Vagina (tissue), 2 donors: ENCODE data around the gene DDIAS. TPM values are rescaled to one million over a fixed set of nuclear protein-coding genes. Genes with fewer than 3 reads are reported as not detected.
A peak's percentile ranks its signal among the peaks of the same experiment; 100 is the strongest.

Source experiments
- DNase-seq, 2 donors: peaks; one replicate each; pipeline ENCODE4 v3.0.0-alpha.2; 2017; ENCODE audit errors: extremely low spot score in 2 of 2
- H3K27ac ChIP-seq: fragments of 200-600 bp; sonication (generic); one replicate; pipeline ENCODE4 v1.5.1; 2019
- H3K27me3 ChIP-seq: fragments of 200-600 bp; sonication (generic); one replicate; pipeline ENCODE4 v1.5.1; 2019
- H3K36me3 ChIP-seq, 2 donors: fragments of 200-600 bp; sonication (generic); one replicate each; pipeline ENCODE4 v1.5.1; 2017 to 2019
- H3K4me1 ChIP-seq: fragments of 200-600 bp; sonication (generic); one replicate; pipeline ENCODE4 v1.5.1; 2019
- H3K4me3 ChIP-seq, 2 donors: fragments of 200-600 bp; sonication (generic); 1 replicate in 1 of 2; 2 replicates in 1 of 2; pipeline ENCODE4 v1.5.1; 2016 to 2019
- H3K9me3 ChIP-seq: fragments of 200-600 bp; sonication (generic); one replicate; pipeline ENCODE4 v1.5.1; 2019
- CTCF ChIP-seq, 3 experiments: fragments of 450-650 bp in 2 of 3; fragments of 200-600 bp in 1 of 3; sonication (generic) in 1 of 3; IDR thresholded peaks; one replicate each; pipeline ENCODE4 v1.5.1; 2017 to 2019; ENCODE audit warnings: antibody characterized with exemption in 3 of 3, mild to moderate bottlenecking in 2 of 3, moderate library complexity in 2 of 3
- POLR2A ChIP-seq, 2 donors: fragments of 450-650 bp; IDR thresholded peaks; one replicate each; pipeline ENCODE4 v1.6.1; 2017; ENCODE audit warnings: antibody characterized with exemption in 2 of 2, mild to moderate bottlenecking in 2 of 2, moderate library complexity in 2 of 2
- POLR2AphosphoS5 ChIP-seq, 2 donors: sonication (generic); formaldehyde crosslinking; IDR thresholded peaks; one replicate each; pipeline ENCODE4 v1.9.0; 2017; ENCODE audit warnings: antibody characterized with exemption in 2 of 2, mild to moderate bottlenecking in 2 of 2, low read depth in 1 of 2; ENCODE audit not compliant: insufficient read depth in 1 of 2
- intact Hi-C: fragments of 100-400 bp; cut with DNase I; formaldehyde crosslinking; loops from one replicate; pipeline ENCODE4 v1.15.1; 2023
- total RNA-seq: library from RNA; depleted of rRNA; stranded (reverse); fragments of >200 nt; gene quantifications from one replicate; pipeline ENCODE4 v1.2.3, GENCODE V29; 2016

DDIAS gene
- total RNA-seq, 1 donor from 2014 or later, result 1.5 TPM

- Histone ChIP-seq H3K9me3 (no peaks in the 10 kb centered on the region), H3K4me3 (peak overlapping the region in 1 of 2 donors; percentile 66), H3K27ac (no peak overlapping the region), H3K36me3 (no peaks in the 10 kb centered on the region), H3K27me3 (no peaks in the 10 kb centered on the region), H3K4me1 (peaks cover 16% of the 10 kb centered on the region)
- intact Hi-C loops, result no loop called here
- no peak for DNase-seq
- TF ChIP-seq POLR2AphosphoS5 (IDR thresholded peaks at IDR 0.05; ENCODE audit: insufficient read depth in 1 of 2, low read depth in 1 of 2) (no peak), POLR2A (IDR thresholded peaks at IDR 0.05) (no peak), CTCF (IDR thresholded peaks at IDR 0.05) (no peak)
Observed at GRCh38 chr11:82898241-82898640, 3.3 kb upstream of the DDIAS start.

DNA sequence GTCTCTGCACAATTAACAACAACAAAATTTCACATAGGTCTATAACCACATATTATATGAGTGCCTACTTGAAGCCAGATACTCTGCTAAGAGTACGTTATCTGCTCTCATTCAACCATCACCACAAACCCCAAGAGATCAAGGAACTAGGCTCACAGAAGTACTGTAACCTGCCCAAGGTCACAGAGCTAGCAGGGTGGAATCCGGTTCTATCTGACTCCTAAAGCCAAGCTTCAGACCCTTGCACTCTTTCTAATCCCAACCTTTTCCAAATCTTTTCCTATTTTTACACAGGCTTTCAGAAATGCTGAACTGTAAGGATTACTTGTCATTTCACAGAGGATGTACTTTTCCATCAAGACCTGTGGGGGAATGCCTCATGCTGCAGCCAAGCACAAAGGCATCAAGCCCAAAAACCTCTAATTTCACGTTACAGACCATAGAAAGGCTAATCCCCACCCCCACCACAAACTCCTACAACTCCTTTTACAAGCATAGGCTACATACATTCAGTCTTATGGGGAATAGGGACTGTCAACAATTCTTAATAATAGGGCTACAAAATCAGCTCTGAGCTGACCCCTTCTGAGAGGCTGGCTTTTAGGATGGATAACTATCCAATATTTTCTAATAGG, 2.2 kb upstream of the DDIAS start:
- TF ChIP-seq POLR2AphosphoS5 (IDR thresholded peaks at IDR 0.05; ENCODE audit: insufficient read depth in 1 of 2, low read depth in 1 of 2) (no peak), CTCF (IDR thresholded peaks at IDR 0.05) (no peak), POLR2A (IDR thresholded peaks at IDR 0.05) (no peak)
- Histone ChIP-seq H3K4me1 (peaks cover 16% of the 10 kb centered on the region), H3K27me3 (no peaks in the 10 kb centered on the region), H3K36me3 (no peaks in the 10 kb centered on the region), H3K27ac (peak overlapping the region; percentile 93), H3K4me3 (peak overlapping the region; percentile 66 to 68), H3K9me3 (no peaks in the 10 kb centered on the region)
- intact Hi-C loops, result no loop called here
- DNase-seq, result no peak

GRCh38 chr11:82899957-82900276, 1.6 kb upstream of the DDIAS start:
- peaks cover 16% of the 10 kb centered on the region for H3K4me1 ChIP-seq
- TF ChIP-seq POLR2AphosphoS5 (IDR thresholded peaks at IDR 0.05; ENCODE audit: insufficient read depth in 1 of 2, low read depth in 1 of 2) (no peak), CTCF (IDR thresholded peaks at IDR 0.05) (no peak), POLR2A (IDR thresholded peaks at IDR 0.05) (no peak)
- intact Hi-C loops, result loop anchor here (5.0 kb wide), 1 partner anchor 292 kb away; the partner anchor contains the start of gene ANKRD42
- no peaks in the 10 kb centered on the region for H3K27me3 ChIP-seq
- no peak for DNase-seq
- no peaks in the 10 kb centered on the region for H3K36me3 ChIP-seq
- H3K4me3 ChIP-seq, result peak overlapping the region; percentile 66 to 68
- peak overlapping the region; percentile 93 for H3K27ac ChIP-seq
- H3K9me3 ChIP-seq, result no peaks in the 10 kb centered on the region

- Histone ChIP-seq H3K4me3 (peak within 1 kb of the TSS; percentile 66 to 68), H3K27me3 (no peaks in the 10 kb centered on the region), H3K36me3 (no peaks in the 10 kb centered on the region), H3K4me1 (peaks cover 16% of the 10 kb centered on the region), H3K9me3 (no peaks in the 10 kb centered on the region), H3K27ac (peak within 1 kb of the TSS; percentile 93)
- intact Hi-C loops, result loop anchor here (5.0 kb wide), 1 partner anchor 292 kb away; the partner anchor contains the start of gene ANKRD42
- peak; percentile 96 to 97 for DNase-seq
- TF ChIP-seq POLR2A (IDR thresholded peaks at IDR 0.05) (peak; percentile 42 to 65), POLR2AphosphoS5 (IDR thresholded peaks at IDR 0.05; ENCODE audit: insufficient read depth in 1 of 2, low read depth in 1 of 2) (peak; percentile 61 to 89), CTCF (IDR thresholded peaks at IDR 0.05) (peak in 1 of 3 experiments; percentile 16)
Observed at GRCh38 chr11:82900277-82901164, 1.0 kb upstream of the DDIAS start, which contains the start of gene PRCP. Gene PRCP (minus strand): TSS chr11:82900430. CDS start chr11:82900402, 28 bp downstream.
